GM18499 (cell line): ENCODE results near the gene TSPAN6.

Experiments used
- ATAC-seq: cut with Tn5 transposase; IDR thresholded peaks from one replicate; pipeline ENCODE4 v1.9.1; 2021; ENCODE audit warnings: moderate number of reproducible peaks; ENCODE audit not compliant: insufficient read depth, unreplicated experiment

Gene TSPAN6

GRCh38 chrX:100648458-100649417 is 12.1 kb upstream of the TSPAN6 start:
- no peak for ATAC-seq

GRCh38 chrX:100647739-100648138 is 11.1 kb upstream of the TSPAN6 start:
- ATAC-seq = no peak

- no peak for ATAC-seq
These were observed 10.5 kb upstream of the TSPAN6 start for GRCh38 chrX:100647095-100647494.

- no peak for ATAC-seq
These were observed 8.5 kb upstream of the TSPAN6 start for GRCh38 chrX:100645106-100645505.

- ATAC-seq = no peak
These were observed 7.6 kb upstream of the TSPAN6 start, which contains the start of gene SRPX2 for GRCh38 chrX:100643956-100644860. Gene SRPX2, plus strand, starts transcription at chrX:100644199. Its CDS starts 2,124 bp downstream, at chrX:100646323.

- no peak for ATAC-seq
These were observed 6.6 kb upstream of the TSPAN6 start for GRCh38 chrX:100643212-100643611.

GRCh38 chrX:100642290-100642689 is 5.7 kb upstream of the TSPAN6 start:
- ATAC-seq = no peak

GRCh38 chrX:100635989-100636320 is 651 bp downstream of the TSPAN6 start:
- no peak for ATAC-seq

GRCh38 chrX:100635040-100635439 is 1.6 kb downstream of the TSPAN6 start:
- no peak for ATAC-seq

GRCh38 chrX:100625985-100626491 is 10.6 kb downstream of the TSPAN6 start:
- peak; percentile 89 for ATAC-seq

- no peak for ATAC-seq
These were observed 13.6 kb downstream of the TSPAN6 start for GRCh38 chrX:100623001-100623400.

- ATAC-seq = peak; percentile 100
These were observed 21.6 kb downstream of the TSPAN6 start for GRCh38 chrX:100615005-100615404.

GRCh38 chrX:100611951-100612350 is 24.7 kb downstream of the TSPAN6 start:
- ATAC-seq = no peak

- no peak for ATAC-seq
These were observed 27.0 kb downstream of the TSPAN6 start for GRCh38 chrX:100609591-100609990.

GRCh38 chrX:100606753-100607152 is 29.9 kb downstream of the TSPAN6 start:
- no peak for ATAC-seq

GRCh38 chrX:100600758-100601157 is 35.8 kb downstream of the TSPAN6 start:
- no peak for ATAC-seq

- no peak for ATAC-seq
These were observed 36.3 kb downstream of the TSPAN6 start for GRCh38 chrX:100600340-100600739.

GRCh38 chrX:100599456-100599855 is 37.1 kb downstream of the TSPAN6 start:
- no peak for ATAC-seq

- ATAC-seq = no peak
These were observed 40.0 kb downstream of the TSPAN6 start for GRCh38 chrX:100596601-100597000.

- no peak for ATAC-seq
These were observed 43.0 kb downstream of the TSPAN6 start for GRCh38 chrX:100593581-100593980.

GRCh38 chrX:100593126-100593525 is 43.5 kb downstream of the TSPAN6 start:
- ATAC-seq = no peak
